PC-3 (cell line): Measurements from ENCODE around the gene TBX20.
"Not testable (repeated sequence)": the region's sequence is repeated elsewhere in the genome, so short reads cannot be mapped to it uniquely, and the experiment has no call there.

Experiments
- EZH2 ChIP-seq: fragments of 300-600 bp; sonication (generic); IDR thresholded peaks from one replicate; pipeline ENCODE4 v1.6.1; 2017; ENCODE audit warnings: antibody characterized with exemption, mild to moderate bottlenecking, low read length; ENCODE audit not compliant: unreplicated experiment
- TF ChIP-seq, protein P1 (sequence below): fragments of 300-600 bp; sonication (generic); conservative IDR thresholded peaks from 2 replicates; pipeline ENCODE4 v1.5.1; 2017; ENCODE audit warnings: antibody characterized with exemption, low read depth, mild to moderate bottlenecking, low read length

DNA sequence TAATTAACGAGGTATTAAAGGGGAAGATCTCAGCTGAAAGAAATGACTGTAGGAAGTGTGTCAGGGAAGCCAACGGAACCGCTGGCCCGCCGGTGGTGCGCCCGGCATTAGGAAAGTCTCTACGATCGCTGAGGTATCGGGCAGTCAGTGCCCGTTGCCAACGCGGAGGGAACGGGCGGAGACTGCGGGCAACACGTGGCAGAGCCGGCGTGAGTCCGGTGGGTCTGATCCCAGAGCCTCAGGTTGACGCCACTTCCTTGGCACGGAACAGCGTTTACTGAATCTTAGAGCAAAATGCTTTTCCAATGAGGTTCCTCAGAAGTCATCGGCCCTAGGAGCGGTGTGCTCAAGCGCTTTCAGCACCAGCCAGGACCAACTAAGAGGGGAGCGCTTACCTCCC is 67.1 kb downstream of the TBX20 start:
- TF ChIP-seq, protein P1, sequence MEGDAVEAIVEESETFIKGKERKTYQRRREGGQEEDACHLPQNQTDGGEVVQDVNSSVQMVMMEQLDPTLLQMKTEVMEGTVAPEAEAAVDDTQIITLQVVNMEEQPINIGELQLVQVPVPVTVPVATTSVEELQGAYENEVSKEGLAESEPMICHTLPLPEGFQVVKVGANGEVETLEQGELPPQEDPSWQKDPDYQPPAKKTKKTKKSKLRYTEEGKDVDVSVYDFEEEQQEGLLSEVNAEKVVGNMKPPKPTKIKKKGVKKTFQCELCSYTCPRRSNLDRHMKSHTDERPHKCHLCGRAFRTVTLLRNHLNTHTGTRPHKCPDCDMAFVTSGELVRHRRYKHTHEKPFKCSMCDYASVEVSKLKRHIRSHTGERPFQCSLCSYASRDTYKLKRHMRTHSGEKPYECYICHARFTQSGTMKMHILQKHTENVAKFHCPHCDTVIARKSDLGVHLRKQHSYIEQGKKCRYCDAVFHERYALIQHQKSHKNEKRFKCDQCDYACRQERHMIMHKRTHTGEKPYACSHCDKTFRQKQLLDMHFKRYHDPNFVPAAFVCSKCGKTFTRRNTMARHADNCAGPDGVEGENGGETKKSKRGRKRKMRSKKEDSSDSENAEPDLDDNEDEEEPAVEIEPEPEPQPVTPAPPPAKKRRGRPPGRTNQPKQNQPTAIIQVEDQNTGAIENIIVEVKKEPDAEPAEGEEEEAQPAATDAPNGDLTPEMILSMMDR, result not testable (repeated sequence)
- not testable (repeated sequence) for TF ChIP-seq EZH2
